Measurements from ENCODE around the gene SLC2A11.

The SLC2A11 gene

GRCh38 chr22:23883658-23884057 lies 26.0 kb downstream of the SLC2A11 start:
- H3K27me3 ChIP-seq (ENCODE audit: insufficient read depth, low read length): no peaks in the 10 kb centered on the region
- no peak overlapping the region for H3K4ac ChIP-seq (ENCODE audit: low read depth, low read length)
- WGBS (ENCODE audit: extremely low coverage, insufficient coverage, insufficient read length): no CpG with 5 or more reads among the region's 9 CpGs
- H3K4me3 ChIP-seq (ENCODE audit: low read depth, low read length): no peak overlapping the region
- no peak overlapping the region for H2BK12ac ChIP-seq (ENCODE audit: low read length)
- no peaks in the 10 kb centered on the region for H3K79me1 ChIP-seq (ENCODE audit: low read length)
- H2BK120ac ChIP-seq (ENCODE audit: insufficient read depth, low read length, poor library complexity): no peak overlapping the region
- no peak overlapping the region for H3K18ac ChIP-seq (ENCODE audit: low read length)
- H3K9me3 ChIP-seq (ENCODE audit: insufficient read depth, low read depth, low read length): no peaks in the 10 kb centered on the region
- no peaks in the 10 kb centered on the region for H3K4me1 ChIP-seq (ENCODE audit: control insufficient read depth in 1 of 2, insufficient read depth in 2 of 2, low read length in 2 of 2)
- no peak overlapping the region for H3K14ac ChIP-seq (ENCODE audit: low read length)
- H2AK5ac ChIP-seq (ENCODE audit: low read length): no peak overlapping the region
- no peak overlapping the region for H4K12ac ChIP-seq (ENCODE audit: low read depth, low read length)
- no peak overlapping the region for H4K91ac ChIP-seq (ENCODE audit: low read depth, low read length)
- no peak overlapping the region for H2AFZ ChIP-seq (ENCODE audit: insufficient read depth, low read length, poor library complexity)
- H3K9ac ChIP-seq (ENCODE audit: low read length): no peak overlapping the region
- H3K27ac ChIP-seq (ENCODE audit: low read depth, low read length): no peak overlapping the region
- H3K79me2 ChIP-seq (ENCODE audit: control insufficient read depth, insufficient read depth, low read length, poor library complexity): no peaks in the 10 kb centered on the region
- no peak overlapping the region for H2BK5ac ChIP-seq (ENCODE audit: low read depth, low read length, poor library complexity)
- H4K8ac ChIP-seq (ENCODE audit: low read depth, low read length): no peak overlapping the region
- no peak overlapping the region for H3K4me2 ChIP-seq (ENCODE audit: low read length)
- DNase-seq: no peak
- peaks cover 0 to 3% of the 10 kb centered on the region in 2 experiments for H3K36me3 ChIP-seq (ENCODE audit: control insufficient read depth in 1 of 2, insufficient read depth in 2 of 2, low read length in 2 of 2)
- no peak overlapping the region for H3K23ac ChIP-seq (ENCODE audit: low read length)

GRCh38 chr22:23884140-23884539 lies 26.5 kb downstream of the SLC2A11 start:
- Histone ChIP-seq H3K4me1 (ENCODE audit: control insufficient read depth in 1 of 2, insufficient read depth in 2 of 2, low read length in 2 of 2) (no peaks in the 10 kb centered on the region), H3K18ac (ENCODE audit: low read length) (no peak overlapping the region), H2AFZ (ENCODE audit: insufficient read depth, low read length, poor library complexity) (no peak overlapping the region), H3K14ac (ENCODE audit: low read length) (no peak overlapping the region), H3K9ac (ENCODE audit: low read length) (no peak overlapping the region), H3K4ac (ENCODE audit: low read depth, low read length) (no peak overlapping the region), H3K4me2 (ENCODE audit: low read length) (no peak overlapping the region), H2BK120ac (ENCODE audit: insufficient read depth, low read length, poor library complexity) (no peak overlapping the region), H4K91ac (ENCODE audit: low read depth, low read length) (no peak overlapping the region), H3K9me3 (ENCODE audit: insufficient read depth, low read depth, low read length) (no peaks in the 10 kb centered on the region), H3K27me3 (ENCODE audit: insufficient read depth, low read length) (no peaks in the 10 kb centered on the region), H4K8ac (ENCODE audit: low read depth, low read length) (no peak overlapping the region), H4K12ac (ENCODE audit: low read depth, low read length) (no peak overlapping the region), H3K23ac (ENCODE audit: low read length) (no peak overlapping the region), H2BK12ac (ENCODE audit: low read length) (no peak overlapping the region), H2AK5ac (ENCODE audit: low read length) (no peak overlapping the region), H3K27ac (ENCODE audit: low read depth, low read length) (no peak overlapping the region), H3K36me3 (ENCODE audit: control insufficient read depth in 1 of 2, insufficient read depth in 2 of 2, low read length in 2 of 2) (peaks cover 0 to 3% of the 10 kb centered on the region in 2 experiments), H3K4me3 (ENCODE audit: low read depth, low read length) (no peak overlapping the region), H3K79me1 (ENCODE audit: low read length) (no peaks in the 10 kb centered on the region), H3K79me2 (ENCODE audit: control insufficient read depth, insufficient read depth, low read length, poor library complexity) (no peaks in the 10 kb centered on the region), H2BK5ac (ENCODE audit: low read depth, low read length, poor library complexity) (no peak overlapping the region)
- no CpG with 5 or more reads among the region's 9 CpGs for WGBS (ENCODE audit: extremely low coverage, insufficient coverage, insufficient read length)
- DNase-seq: no peak

- Histone ChIP-seq H3K4me3 (ENCODE audit: low read depth, low read length) (no peak overlapping the region), H3K27ac (ENCODE audit: low read depth, low read length) (no peak overlapping the region), H3K18ac (ENCODE audit: low read length) (no peak overlapping the region), H3K36me3 (ENCODE audit: control insufficient read depth in 1 of 2, insufficient read depth in 2 of 2, low read length in 2 of 2) (no peaks in the 10 kb centered on the region), H2AK5ac (ENCODE audit: low read length) (no peak overlapping the region), H3K79me1 (ENCODE audit: low read length) (peaks cover 3% of the 10 kb centered on the region), H2BK5ac (ENCODE audit: low read depth, low read length, poor library complexity) (no peak overlapping the region), H3K27me3 (ENCODE audit: insufficient read depth, low read length) (no peaks in the 10 kb centered on the region), H3K9ac (ENCODE audit: low read length) (no peak overlapping the region), H4K12ac (ENCODE audit: low read depth, low read length) (no peak overlapping the region), H3K4me2 (ENCODE audit: low read length) (no peak overlapping the region), H4K91ac (ENCODE audit: low read depth, low read length) (no peak overlapping the region), H2BK12ac (ENCODE audit: low read length) (no peak overlapping the region), H3K14ac (ENCODE audit: low read length) (no peak overlapping the region), H3K4me1 (ENCODE audit: control insufficient read depth in 1 of 2, insufficient read depth in 2 of 2, low read length in 2 of 2) (peaks cover 3 to 4% of the 10 kb centered on the region in 2 experiments), H2BK120ac (ENCODE audit: insufficient read depth, low read length, poor library complexity) (no peak overlapping the region), H3K9me3 (ENCODE audit: insufficient read depth, low read depth, low read length) (peaks cover 6% of the 10 kb centered on the region), H3K4ac (ENCODE audit: low read depth, low read length) (no peak overlapping the region), H4K8ac (ENCODE audit: low read depth, low read length) (peak overlapping the region; percentile 24), H3K23ac (ENCODE audit: low read length) (no peak overlapping the region), H2AFZ (ENCODE audit: insufficient read depth, low read length, poor library complexity) (no peak overlapping the region), H3K79me2 (ENCODE audit: control insufficient read depth, insufficient read depth, low read length, poor library complexity) (no peaks in the 10 kb centered on the region)
- no peak for DNase-seq
- no CpG with 5 or more reads among the region's 11 CpGs for WGBS (ENCODE audit: extremely low coverage, insufficient coverage, insufficient read length)
Measured at GRCh38 chr22:23888615-23889401, 31.1 kb downstream of the SLC2A11 start.

- Histone ChIP-seq H3K9me3 (ENCODE audit: insufficient read depth, low read depth, low read length) (peaks cover 6% of the 10 kb centered on the region), H2BK5ac (ENCODE audit: low read depth, low read length, poor library complexity) (no peak overlapping the region), H4K91ac (ENCODE audit: low read depth, low read length) (no peak overlapping the region), H2AK5ac (ENCODE audit: low read length) (no peak overlapping the region), H3K27me3 (ENCODE audit: insufficient read depth, low read length) (no peaks in the 10 kb centered on the region), H4K12ac (ENCODE audit: low read depth, low read length) (no peak overlapping the region), H3K23ac (ENCODE audit: low read length) (no peak overlapping the region), H3K4me1 (ENCODE audit: control insufficient read depth in 1 of 2, insufficient read depth in 2 of 2, low read length in 2 of 2) (peaks cover 3 to 4% of the 10 kb centered on the region in 2 experiments), H2AFZ (ENCODE audit: insufficient read depth, low read length, poor library complexity) (no peak overlapping the region), H3K4me2 (ENCODE audit: low read length) (no peak overlapping the region), H3K79me1 (ENCODE audit: low read length) (peaks cover 7% of the 10 kb centered on the region), H3K4me3 (ENCODE audit: low read depth, low read length) (no peak overlapping the region), H3K4ac (ENCODE audit: low read depth, low read length) (no peak overlapping the region), H3K18ac (ENCODE audit: low read length) (no peak overlapping the region), H4K8ac (ENCODE audit: low read depth, low read length) (no peak overlapping the region), H3K27ac (ENCODE audit: low read depth, low read length) (no peak overlapping the region), H3K14ac (ENCODE audit: low read length) (no peak overlapping the region), H2BK12ac (ENCODE audit: low read length) (no peak overlapping the region), H3K79me2 (ENCODE audit: control insufficient read depth, insufficient read depth, low read length, poor library complexity) (peaks cover 1% of the 10 kb centered on the region), H2BK120ac (ENCODE audit: insufficient read depth, low read length, poor library complexity) (no peak overlapping the region), H3K36me3 (ENCODE audit: control insufficient read depth in 1 of 2, insufficient read depth in 2 of 2, low read length in 2 of 2) (no peaks in the 10 kb centered on the region), H3K9ac (ENCODE audit: low read length) (no peak overlapping the region)
- no CpG with 5 or more reads among the region's 5 CpGs for WGBS (ENCODE audit: extremely low coverage, insufficient coverage, insufficient read length)
- no peak for DNase-seq
Measured at GRCh38 chr22:23889620-23890019, 31.9 kb downstream of the SLC2A11 start.
